Fibroblast of pulmonary artery (primary cell): ENCODE measurements around the gene EVPL.

Experiments
- DNase-seq: peaks from one replicate; pipeline ENCODE4 v3.0.0-alpha.2; 2010; ENCODE audit warnings: low read depth
- H3K4me3 ChIP-seq: replicated peaks from 2 replicates; pipeline ENCODE4 v1.5.1; 2011; ENCODE audit warnings: low read depth, mild to moderate bottlenecking, control low read depth, low read length, moderate library complexity
- CTCF ChIP-seq: IDR thresholded peaks from 2 replicates; pipeline ENCODE4 v1.5.1; 2011; ENCODE audit warnings: mild to moderate bottlenecking, control low read depth, low read length, inconsistent platforms; ENCODE audit errors: missing control alignments

Gene EVPL

GRCh38 chr17:76034428-76035350 is 7.6 kb upstream of the EVPL start:
- no peak for DNase-seq
- TF ChIP-seq CTCF = no peak
- H3K4me3 ChIP-seq = no peak overlapping the region

GRCh38 chr17:76033139-76033538 is 6.0 kb upstream of the EVPL start:
- TF ChIP-seq CTCF = no peak
- no peak for DNase-seq
- no peak overlapping the region for H3K4me3 ChIP-seq

GRCh38 chr17:76032780-76033108 is 5.6 kb upstream of the EVPL start:
- no peak for TF ChIP-seq CTCF
- DNase-seq = no peak
- no peak overlapping the region for H3K4me3 ChIP-seq

GRCh38 chr17:76032073-76032779 is 5.1 kb upstream of the EVPL start:
- no peak for DNase-seq
- no peak for TF ChIP-seq CTCF
- H3K4me3 ChIP-seq = no peak overlapping the region

GRCh38 chr17:76026714-76027158 is 370 bp downstream of the EVPL start:
- H3K4me3 ChIP-seq = no peak overlapping the region
- no peak for DNase-seq
- TF ChIP-seq CTCF = no peak

- no peak for DNase-seq
- no peak for TF ChIP-seq CTCF
- no peak overlapping the region for H3K4me3 ChIP-seq
These were observed 1.8 kb downstream of the EVPL start for GRCh38 chr17:76025294-76025693.
